LNCAP (cell line): ENCODE results near the gene IL1R1.

Source experiments
- CTCF ChIP-seq: fragments of 450-650 bp; IDR thresholded peaks from 2 replicates; pipeline ENCODE4 v1.5.1; 2017; ENCODE audit warnings: mild to moderate bottlenecking

Gene IL1R1

DNA sequence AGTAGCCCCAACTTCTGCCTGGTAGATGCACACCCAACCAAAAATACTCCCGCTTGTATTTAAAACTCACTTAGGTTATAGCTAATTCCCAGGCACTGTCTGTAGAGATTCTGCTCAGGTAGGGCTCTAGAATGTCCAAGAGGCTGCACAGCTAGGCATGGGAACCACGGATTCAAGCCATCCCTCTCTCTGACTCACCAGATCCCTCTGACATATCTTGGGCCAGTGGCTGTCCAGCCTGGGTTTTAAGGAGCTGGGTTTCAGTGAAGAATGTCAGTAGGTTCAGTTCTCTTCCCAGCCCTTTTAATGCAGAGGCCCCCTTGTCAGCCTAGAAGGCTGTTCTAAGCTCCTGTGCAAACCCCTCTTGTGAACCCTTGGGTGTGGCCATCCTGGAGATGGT is 15.9 kb upstream of the IL1R1 start:
- TF ChIP-seq CTCF, result no peak

DNA sequence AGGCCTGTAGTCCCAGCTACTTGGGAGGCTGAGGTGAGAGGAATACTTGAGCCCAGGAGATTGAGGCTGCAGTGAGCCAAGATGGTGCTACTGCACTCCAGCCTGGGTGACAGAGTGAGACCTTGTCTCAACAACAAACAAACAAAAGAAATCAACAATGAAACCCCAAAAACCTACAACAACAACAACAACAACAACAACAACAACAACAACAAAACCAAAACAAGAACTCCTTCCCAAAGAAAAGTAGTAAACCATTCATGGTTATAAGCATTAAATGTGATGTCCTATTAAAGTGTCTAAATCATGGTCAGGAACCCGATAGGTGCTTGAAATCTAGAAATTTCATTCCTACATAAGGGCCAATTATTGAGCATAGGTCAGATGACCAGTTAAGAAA is 13.5 kb upstream of the IL1R1 start:
- no peak for TF ChIP-seq CTCF

GRCh38 chr2:102129951-102130646 is 12.4 kb upstream of the IL1R1 start:
- TF ChIP-seq CTCF, result no peak

DNA sequence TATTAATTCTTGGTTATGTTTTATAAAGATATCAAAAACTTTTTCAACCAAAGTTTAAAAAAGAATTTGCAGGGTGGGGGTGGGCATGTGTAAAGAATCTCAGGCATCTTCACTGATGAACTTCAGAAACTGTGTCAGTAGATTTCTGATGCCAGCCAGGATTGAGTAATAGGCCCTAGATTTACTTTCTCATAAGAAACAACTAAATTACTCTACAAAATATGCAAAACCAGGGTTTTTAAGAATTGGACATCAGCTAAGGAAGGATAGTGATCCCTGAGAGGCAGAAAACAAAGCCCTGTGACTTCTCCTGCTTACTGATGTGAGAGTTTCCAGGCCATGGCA is 11.9 kb upstream of the IL1R1 start:
- no peak for TF ChIP-seq CTCF

DNA sequence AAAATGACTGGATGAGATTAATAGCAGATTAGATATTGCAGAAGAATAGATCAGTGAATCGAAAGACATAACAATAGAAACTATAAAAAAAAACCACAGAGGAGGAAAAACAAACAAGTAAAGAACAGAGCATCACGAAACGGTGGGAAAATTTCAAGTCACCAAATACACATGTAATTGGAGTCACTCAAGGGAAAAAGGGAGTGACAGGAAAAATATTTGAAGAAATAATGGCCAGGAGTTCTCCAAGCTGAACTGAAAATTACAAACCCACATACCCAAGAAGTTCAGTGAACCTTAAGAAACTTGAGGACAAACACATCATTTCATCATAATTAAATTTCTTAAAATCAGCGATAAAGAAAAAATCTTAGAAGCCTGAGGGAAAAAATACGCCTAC is 11.0 kb upstream of the IL1R1 start:
- TF ChIP-seq CTCF, result no peak

- TF ChIP-seq CTCF, result no peak
Observed at GRCh38 chr2:102137138-102137537, 5.4 kb upstream of the IL1R1 start.

DNA sequence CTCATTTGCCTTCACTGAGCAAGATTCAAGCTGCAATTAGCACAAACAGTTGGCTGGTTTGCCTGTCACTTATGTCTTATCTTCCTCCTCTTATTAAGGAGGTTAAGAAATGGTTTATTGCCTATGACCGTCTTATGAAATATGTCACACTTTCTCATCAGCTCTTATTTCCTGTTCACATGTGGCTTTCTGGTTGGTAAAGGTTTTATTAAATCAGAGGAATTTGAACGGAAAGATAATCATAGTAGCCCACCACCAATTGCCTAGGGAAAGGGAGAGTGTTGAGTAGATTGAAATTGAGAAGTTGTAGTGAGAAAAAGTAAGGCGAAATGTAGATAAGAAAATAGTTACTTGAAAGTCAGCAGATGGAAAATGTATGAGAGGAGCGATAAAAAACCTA is 4.2 kb upstream of the IL1R1 start:
- no peak for TF ChIP-seq CTCF

- TF ChIP-seq CTCF, result no peak
Observed at GRCh38 chr2:102139851-102140250, 2.7 kb upstream of the IL1R1 start.
